ENCODE measurements around the gene TUBGCP2. TPM values are rescaled to one million over a fixed set of nuclear protein-coding genes. Genes with fewer than 3 reads are reported as not detected.
A peak's percentile ranks its signal among the peaks of the same experiment; 100 is the strongest.

Gene TUBGCP2
- total RNA-seq, 1 donor from 2014 or later: 55.4 TPM

DNA sequence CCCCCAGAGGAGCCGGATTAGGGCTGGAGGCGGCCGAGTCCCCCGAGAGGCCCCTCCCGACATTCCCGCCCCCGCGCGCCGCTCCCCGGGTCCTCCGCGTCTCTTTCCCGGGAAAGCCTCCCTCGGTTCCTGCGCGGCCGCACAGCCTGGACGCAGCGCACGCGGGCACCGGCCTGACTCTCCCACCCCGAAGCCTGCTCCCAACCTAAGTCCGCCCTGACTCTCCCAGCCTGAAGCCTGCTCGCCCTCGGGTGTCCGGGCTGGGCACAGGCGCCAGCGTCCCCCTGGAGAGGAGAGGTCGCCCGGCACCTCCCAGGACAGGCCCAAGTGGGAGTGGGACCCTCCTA, 71.5 kb downstream of the TUBGCP2 start:
- H3K9ac ChIP-seq: no peak overlapping the region
- H3K27me3 ChIP-seq: peaks cover 91% of the 10 kb centered on the region
- Mint-ChIP-seq H3K9me3 (peaks cover 3% of the 10 kb centered on the region), H3K27ac (no peak overlapping the region), H3K4me3 (no peak overlapping the region), H3K27me3 (ENCODE audit: insufficient read depth, low read depth) (peaks cover 62% of the 10 kb centered on the region), H3K36me3 (no peaks in the 10 kb centered on the region), H3K4me1 (peaks cover 10% of the 10 kb centered on the region)
- peak overlapping the region; percentile 14 for H2AFZ ChIP-seq (replicated peaks)
- H3K4me1 ChIP-seq: peaks cover 30% of the 10 kb centered on the region
- DNase-seq (ENCODE audit: low spot score): peak; percentile 58
- TF ChIP-seq, protein P1, sequence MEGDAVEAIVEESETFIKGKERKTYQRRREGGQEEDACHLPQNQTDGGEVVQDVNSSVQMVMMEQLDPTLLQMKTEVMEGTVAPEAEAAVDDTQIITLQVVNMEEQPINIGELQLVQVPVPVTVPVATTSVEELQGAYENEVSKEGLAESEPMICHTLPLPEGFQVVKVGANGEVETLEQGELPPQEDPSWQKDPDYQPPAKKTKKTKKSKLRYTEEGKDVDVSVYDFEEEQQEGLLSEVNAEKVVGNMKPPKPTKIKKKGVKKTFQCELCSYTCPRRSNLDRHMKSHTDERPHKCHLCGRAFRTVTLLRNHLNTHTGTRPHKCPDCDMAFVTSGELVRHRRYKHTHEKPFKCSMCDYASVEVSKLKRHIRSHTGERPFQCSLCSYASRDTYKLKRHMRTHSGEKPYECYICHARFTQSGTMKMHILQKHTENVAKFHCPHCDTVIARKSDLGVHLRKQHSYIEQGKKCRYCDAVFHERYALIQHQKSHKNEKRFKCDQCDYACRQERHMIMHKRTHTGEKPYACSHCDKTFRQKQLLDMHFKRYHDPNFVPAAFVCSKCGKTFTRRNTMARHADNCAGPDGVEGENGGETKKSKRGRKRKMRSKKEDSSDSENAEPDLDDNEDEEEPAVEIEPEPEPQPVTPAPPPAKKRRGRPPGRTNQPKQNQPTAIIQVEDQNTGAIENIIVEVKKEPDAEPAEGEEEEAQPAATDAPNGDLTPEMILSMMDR (IDR thresholded peaks at IDR 0.05): no peak
- peak; percentile 11 for TF ChIP-seq EZH2phosphoT487 (IDR thresholded peaks at IDR 0.05)
- TF ChIP-seq EZH2 (IDR thresholded peaks at IDR 0.05): peak; percentile 83
- H3K9me3 ChIP-seq (ENCODE audit: low read depth): no peaks in the 10 kb centered on the region
- H4K20me1 ChIP-seq (ENCODE audit: low read depth): peaks cover 11% of the 10 kb centered on the region
- no peak overlapping the region for H3K27ac ChIP-seq
- no peaks in the 10 kb centered on the region for H3K36me3 ChIP-seq
- peak overlapping the region; percentile 47 for H3K4me3 ChIP-seq
- H3F3A ChIP-seq (ENCODE audit: low read depth): peaks cover 23% of the 10 kb centered on the region
- no peaks in the 10 kb centered on the region for H3K79me2 ChIP-seq (ENCODE audit: low read depth)
- peak overlapping the region; percentile 80 for H3K4me2 ChIP-seq

DNA sequence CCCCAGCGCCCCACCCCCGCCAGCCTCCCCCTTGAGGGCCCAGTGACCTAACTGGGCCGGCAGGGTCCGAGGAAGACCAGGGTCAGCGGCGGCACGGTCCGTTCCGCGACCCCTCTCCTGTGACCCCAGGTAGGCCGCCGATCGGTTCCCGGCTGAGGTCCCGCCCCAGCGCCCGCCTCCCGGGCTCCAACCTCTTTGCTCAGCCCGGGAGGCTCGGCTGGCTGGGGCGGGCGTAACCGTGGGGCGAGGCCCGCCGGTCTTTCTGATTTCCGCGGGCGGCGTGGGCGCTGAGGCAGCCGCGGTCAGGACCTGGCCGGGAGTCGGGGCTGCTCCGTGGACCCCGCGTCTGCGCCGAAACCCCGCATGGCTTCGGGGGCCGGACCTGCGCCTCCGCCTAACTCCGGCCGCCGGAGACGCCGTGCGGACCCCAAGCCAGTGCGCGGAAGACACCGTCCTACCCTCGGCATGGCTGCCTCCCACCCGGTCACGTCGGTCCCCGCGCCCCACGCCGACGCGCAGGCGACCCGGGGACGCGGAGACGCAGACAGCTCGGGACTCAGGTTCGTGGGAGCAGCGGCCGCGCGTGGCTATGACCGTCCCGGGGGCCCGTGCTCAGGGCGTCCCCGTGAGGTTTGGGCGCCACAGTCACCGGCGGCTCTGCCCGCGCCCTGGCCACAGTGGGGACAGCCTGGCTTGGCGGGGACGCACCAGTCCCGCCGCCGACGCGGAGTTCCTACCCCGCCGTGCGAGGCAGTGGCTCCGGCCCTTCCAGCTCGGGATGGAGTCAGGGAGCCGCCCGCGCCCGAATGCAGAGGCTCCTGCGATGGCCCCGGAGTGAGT, 72.1 kb downstream of the TUBGCP2 start:
- H4K20me1 ChIP-seq (ENCODE audit: low read depth): peaks cover 17% of the 10 kb centered on the region
- peak overlapping the region; percentile 68 for H2AFZ ChIP-seq (replicated peaks)
- Mint-ChIP-seq H3K4me1 (peaks cover 10% of the 10 kb centered on the region), H3K9me3 (peaks cover 5% of the 10 kb centered on the region), H3K36me3 (no peaks in the 10 kb centered on the region), H3K27ac (no peak overlapping the region), H3K27me3 (ENCODE audit: insufficient read depth, low read depth) (peaks cover 68% of the 10 kb centered on the region), H3K4me3 (no peak overlapping the region)
- TF ChIP-seq, protein P1 (IDR thresholded peaks at IDR 0.05): no peak
- TF ChIP-seq EZH2 (IDR thresholded peaks at IDR 0.05): peak; percentile 94
- peak; percentile 79 for TF ChIP-seq EZH2phosphoT487 (IDR thresholded peaks at IDR 0.05)
- H3K9ac ChIP-seq: no peak overlapping the region
- peak; percentile 47 for DNase-seq (ENCODE audit: low spot score)
- H3K27ac ChIP-seq: no peak overlapping the region
- H3K4me1 ChIP-seq: peaks cover 30% of the 10 kb centered on the region
- H3F3A ChIP-seq (ENCODE audit: low read depth): peaks cover 23% of the 10 kb centered on the region
- no peaks in the 10 kb centered on the region for H3K79me2 ChIP-seq (ENCODE audit: low read depth)
- peak overlapping the region; percentile 80 for H3K4me2 ChIP-seq
- H3K9me3 ChIP-seq (ENCODE audit: low read depth): no peaks in the 10 kb centered on the region
- no peaks in the 10 kb centered on the region for H3K36me3 ChIP-seq
- peaks cover 97% of the 10 kb centered on the region for H3K27me3 ChIP-seq
- peak overlapping the region; percentile 47 for H3K4me3 ChIP-seq

DNA sequence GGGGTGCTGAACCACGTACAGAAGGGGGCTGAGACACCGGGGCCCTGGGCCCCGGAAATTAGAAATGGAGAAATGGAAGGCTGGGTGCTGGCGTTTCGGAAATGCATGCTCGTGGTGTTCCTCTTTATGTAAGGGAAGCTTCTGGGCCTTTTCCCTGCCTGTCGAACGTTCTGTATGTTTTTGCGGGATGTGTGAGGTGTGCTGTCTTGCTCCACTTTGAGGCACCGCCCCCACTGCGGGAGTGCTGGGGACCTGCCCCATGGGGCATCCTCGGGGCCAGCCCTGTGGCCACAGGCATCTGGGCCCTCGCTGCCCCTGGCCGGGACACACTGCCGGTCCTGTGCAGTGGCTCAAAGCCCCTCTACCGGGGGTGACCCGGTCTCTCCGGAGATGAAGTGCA, 72.7 kb downstream of the TUBGCP2 start:
- Histone ChIP-seq H2AFZ (replicated peaks) (no peak overlapping the region), H4K20me1 (ENCODE audit: low read depth) (peaks cover 23% of the 10 kb centered on the region), H3K36me3 (no peaks in the 10 kb centered on the region), H3K4me3 (peak overlapping the region; percentile 47), H3K4me1 (peaks cover 36% of the 10 kb centered on the region), H3K79me2 (ENCODE audit: low read depth) (no peaks in the 10 kb centered on the region), H3K4me2 (peak overlapping the region; percentile 80), H3K9ac (no peak overlapping the region), H3K9me3 (ENCODE audit: low read depth) (no peaks in the 10 kb centered on the region), H3K27ac (no peak overlapping the region), H3F3A (ENCODE audit: low read depth) (peaks cover 22% of the 10 kb centered on the region), H3K27me3 (peaks cover 97% of the 10 kb centered on the region)
- Mint-ChIP-seq H3K27me3 (ENCODE audit: insufficient read depth, low read depth) (peaks cover 71% of the 10 kb centered on the region), H3K4me3 (no peak overlapping the region), H3K9me3 (peaks cover 5% of the 10 kb centered on the region), H3K36me3 (no peaks in the 10 kb centered on the region), H3K4me1 (peaks cover 12% of the 10 kb centered on the region), H3K27ac (no peak overlapping the region)
- TF ChIP-seq, protein P1 (IDR thresholded peaks at IDR 0.05): no peak
- no peak for TF ChIP-seq EZH2phosphoT487 (IDR thresholded peaks at IDR 0.05)
- TF ChIP-seq EZH2 (IDR thresholded peaks at IDR 0.05): no peak
- no peak for DNase-seq (ENCODE audit: low spot score)

All from neural progenitor cell (in vitro differentiated cells).